H1 (cell line): ENCODE data around the gene KATNAL1. TPM values are rescaled to one million over a fixed set of nuclear protein-coding genes. Genes with fewer than 3 reads are reported as not detected.

Source experiments
- CTCF ChIA-PET: fragments of 300-600 bp; sonication (Branson Sonifier 250); formaldehyde crosslinking; loops from one replicate; lab custom pipeline; 2021; ENCODE audit not compliant: partially characterized antibody; lab: Charles Lee
- POLR2A ChIA-PET: fragments of 300-600 bp; sonication (Branson Sonifier 250); formaldehyde crosslinking; loops from one replicate; lab custom pipeline; 2021; ENCODE audit warnings: inconsistent platforms; ENCODE audit not compliant: partially characterized antibody; lab: Charles Lee
- DNase-seq, 2 experiments: peaks; one replicate each; pipeline versions ENCODE4 v3.0.0 to v3.0.0-alpha.2; 2010 to 2022; ENCODE audit warnings: low spot score in 2 of 2, low read depth in 1 of 2, mixed read lengths in 1 of 2
- FAIRE-seq: peaks from 2 replicates; lab custom pipeline; 2011; peaks lifted over from hg19 to GRCh38; lab: Jason Lieb, UNC
- H2AFZ ChIP-seq: 2 replicates; pipeline ENCODE4 v1.8.1; 2012; ENCODE audit warnings: low read length, inconsistent platforms
- H2AK5ac ChIP-seq: 2 replicates; pipeline ENCODE4 v1.6.1; 2013; ENCODE audit warnings: low read depth, low read length
- H2BK120ac ChIP-seq: replicated peaks from 2 replicates; pipeline ENCODE3; 2013; ENCODE audit warnings: low read depth, low read length, inconsistent platforms
- H2BK12ac ChIP-seq: 2 replicates; pipeline ENCODE4 v1.6.1; 2013; ENCODE audit warnings: low read depth, low read length
- H2BK15ac ChIP-seq: 2 replicates; pipeline ENCODE4 v1.6.1; 2013; ENCODE audit warnings: low read length
- H2BK20ac ChIP-seq: 2 replicates; pipeline ENCODE4 v1.6.1; 2013; ENCODE audit warnings: low read length
- H2BK5ac ChIP-seq: 2 replicates; pipeline ENCODE4 v1.6.1; 2013; ENCODE audit warnings: low read depth, low read length
- H3K14ac ChIP-seq: 2 replicates; pipeline ENCODE4 v1.6.1; 2013; ENCODE audit warnings: inconsistent platforms; ENCODE audit not compliant: insufficient read length
- H3K18ac ChIP-seq: 2 replicates; pipeline ENCODE4 v1.6.1; 2013; ENCODE audit warnings: low read length; ENCODE audit errors: extremely low read depth
- H3K23ac ChIP-seq: 2 replicates; pipeline ENCODE4 v1.6.1; 2013; ENCODE audit warnings: inconsistent platforms; ENCODE audit not compliant: insufficient read length
- H3K23me2 ChIP-seq: 2 replicates; pipeline ENCODE4 v1.6.1; 2013; ENCODE audit warnings: low read depth, low read length
- H3K27ac ChIP-seq: 2 replicates; pipeline ENCODE4 v1.6.1; 2011; ENCODE audit warnings: low read depth, low read length, inconsistent platforms
- H3K27me3 ChIP-seq, 4 experiments: replicated peaks in 1 of 4; 1 replicate in 1 of 4; 2 replicates in 3 of 4; pipeline versions ENCODE4 v1.6.1 to v1.8.1; 2011 to 2013; ENCODE audit warnings: low read length in 3 of 4, mild to moderate bottlenecking in 3 of 4, inconsistent platforms in 2 of 4, mixed read lengths in 2 of 4, moderate library complexity in 1 of 4; ENCODE audit not compliant: control insufficient read depth in 3 of 4, insufficient read depth in 3 of 4; ENCODE audit errors: extremely low read depth in 1 of 4
- H3K36me3 ChIP-seq, 4 experiments: 2 replicates each; pipeline versions ENCODE4 v1.6.1 to v1.8.1; 2011 to 2013; ENCODE audit warnings: mild to moderate bottlenecking in 4 of 4, low read length in 3 of 4, moderate library complexity in 2 of 4, control low read depth in 1 of 4, inconsistent platforms in 1 of 4; ENCODE audit not compliant: insufficient read depth in 4 of 4, control insufficient read depth in 2 of 4
- H3K4ac ChIP-seq: replicated peaks from 2 replicates; pipeline ENCODE3; 2013; ENCODE audit warnings: low read length, low read depth, mixed read lengths, inconsistent platforms; ENCODE audit not compliant: insufficient read length
- H3K4me1 ChIP-seq, 4 experiments: replicated peaks in 1 of 4; 1 replicate in 1 of 4; 2 replicates in 3 of 4; pipeline versions ENCODE4 v1.6.1 to v1.8.1; 2011 to 2013; ENCODE audit warnings: low read length in 3 of 4, inconsistent platforms in 2 of 4, mixed read lengths in 1 of 4; ENCODE audit not compliant: insufficient read depth in 4 of 4, control insufficient read depth in 3 of 4
- H3K4me2 ChIP-seq, 2 experiments: 2 replicates each; pipeline versions ENCODE4 v1.6.1 to v1.8.1; 2011 to 2013; ENCODE audit warnings: low read depth in 2 of 2, low read length in 2 of 2, control low read depth in 1 of 2, inconsistent platforms in 1 of 2, mild to moderate bottlenecking in 1 of 2; ENCODE audit not compliant: insufficient read depth in 1 of 2
- H3K4me3 ChIP-seq, 4 experiments: fragments of 200-600, 300-600 bp in 1 of 4; sonication (generic), shearing (Covaris generic), sonication (Bioruptor Twin) in 1 of 4; 2 replicates each; pipeline versions ENCODE4 v1.5.1 to v1.8.1; 2011 to 2016; ENCODE audit warnings: low read length in 4 of 4, low read depth in 3 of 4, control low read depth in 2 of 4, inconsistent platforms in 2 of 4, mild to moderate bottlenecking in 2 of 4, mixed read lengths in 1 of 4, moderate library complexity in 1 of 4; ENCODE audit not compliant: insufficient read depth in 2 of 4; ENCODE audit errors: extremely low read depth in 1 of 4
- H3K56ac ChIP-seq: replicated peaks from 2 replicates; pipeline ENCODE3; 2013; ENCODE audit warnings: low read depth, mild to moderate bottlenecking, mixed read lengths, low read length, inconsistent platforms; ENCODE audit not compliant: insufficient read length
- H3K79me1 ChIP-seq: 2 replicates; pipeline ENCODE4 v1.6.1; 2013; ENCODE audit warnings: low read depth, low read length, control low read depth
- H3K79me2 ChIP-seq, 2 experiments: 2 replicates each; pipeline versions ENCODE4 v1.6.1 to v1.8.1; 2012 to 2013; ENCODE audit warnings: low read length in 2 of 2, mild to moderate bottlenecking in 2 of 2, inconsistent platforms in 1 of 2; ENCODE audit not compliant: insufficient read depth in 2 of 2, control insufficient read depth in 1 of 2
- H3K9ac ChIP-seq, 4 experiments: replicated peaks in 1 of 4; 1 replicate in 1 of 4; 2 replicates in 3 of 4; pipeline versions ENCODE4 v1.6.1 to v1.8.1; 2011 to 2013; ENCODE audit warnings: low read depth in 3 of 4, low read length in 3 of 4, control low read depth in 2 of 4, mild to moderate bottlenecking in 2 of 4, moderate library complexity in 2 of 4, inconsistent platforms in 1 of 4; ENCODE audit errors: extremely low read depth in 1 of 4
- H3K9me3 ChIP-seq, 2 experiments: 2 replicates each; pipeline versions ENCODE4 v1.6.1 to v1.8.1; 2012 to 2013; ENCODE audit warnings: mild to moderate bottlenecking in 2 of 2, moderate library complexity in 2 of 2, control low read depth in 1 of 2, inconsistent platforms in 1 of 2, low read depth in 1 of 2, low read length in 1 of 2, mixed read lengths in 1 of 2; ENCODE audit not compliant: insufficient read depth in 2 of 2
- H4K20me1 ChIP-seq, 2 experiments: replicated peaks in 1 of 2; 2 replicates each; pipeline versions ENCODE3 to v1.8.1; 2011 to 2013; ENCODE audit warnings: inconsistent platforms in 2 of 2, low read length in 2 of 2, mild to moderate bottlenecking in 1 of 2; ENCODE audit not compliant: insufficient read depth in 2 of 2, control insufficient read depth in 1 of 2
- H4K5ac ChIP-seq: 2 replicates; pipeline ENCODE4 v1.6.1; 2013; ENCODE audit warnings: low read length, low read depth, mixed read lengths, inconsistent platforms; ENCODE audit not compliant: insufficient read length
- H4K8ac ChIP-seq: 2 replicates; pipeline ENCODE4 v1.8.0; 2013; ENCODE audit warnings: mild to moderate bottlenecking, moderate library complexity, low read length, inconsistent platforms; ENCODE audit not compliant: insufficient read depth; ENCODE audit errors: extremely low read depth
- H4K91ac ChIP-seq: replicated peaks from 2 replicates; pipeline ENCODE3; 2013; ENCODE audit warnings: low read length, mixed read lengths, inconsistent platforms; ENCODE audit not compliant: insufficient read length
- CBX8 ChIP-seq: fragments of 300-800, 300-1000 bp; sonication (generic); IDR thresholded peaks from 2 replicates; pipeline ENCODE4 v1.7.1; 2016; ENCODE audit warnings: low read depth, low read length, borderline replicate concordance
- CHD2 ChIP-seq: IDR thresholded peaks from 2 replicates; pipeline ENCODE4 v1.6.1; 2012; ENCODE audit warnings: low read length, improper control_type of control experiment
- EP300 ChIP-seq, 2 experiments: IDR thresholded peaks; 1 replicate in 1 of 2; 2 replicates in 1 of 2; pipeline ENCODE4 v1.6.1; 2011 to 2012; ENCODE audit warnings: low read depth in 2 of 2, low read length in 2 of 2, mild to moderate bottlenecking in 2 of 2, borderline replicate concordance in 1 of 2, inconsistent platforms in 1 of 2, moderate library complexity in 1 of 2
- JUND ChIP-seq: IDR thresholded peaks from 2 replicates; pipeline ENCODE4 v1.6.1; 2011; ENCODE audit warnings: mild to moderate bottlenecking, improper control_type of control experiment, low read length
- POLR2A ChIP-seq, 2 experiments: IDR thresholded peaks; 1 replicate in 1 of 2; 2 replicates in 1 of 2; pipeline ENCODE4 v1.6.1; 2011; ENCODE audit warnings: low read depth in 2 of 2, low read length in 2 of 2, mild to moderate bottlenecking in 2 of 2; ENCODE audit errors: control extremely low read depth in 1 of 2
- SAP30 ChIP-seq: fragments of 300-600 bp; sonication (generic); IDR thresholded peaks from 2 replicates; pipeline ENCODE4 v1.7.1; 2012; ENCODE audit warnings: low read length, moderate library complexity, mild to moderate bottlenecking, inconsistent platforms; ENCODE audit not compliant: insufficient read depth, insufficient replicate concordance
- SP2 ChIP-seq: IDR thresholded peaks from 2 replicates; pipeline ENCODE4 v1.6.1; 2012; ENCODE audit warnings: mild to moderate bottlenecking, low read length, inconsistent platforms
- TBP ChIP-seq: IDR thresholded peaks from 2 replicates; pipeline ENCODE4 v1.6.1; 2011; ENCODE audit warnings: low read depth, low read length, improper control_type of control experiment
- WGBS, 2 experiments: shearing (Covaris generic) in 1 of 2; methylation state at CpG; one replicate each; pipeline versions ENCODE4 v1.1.6 to v1.1.7; 2013 to 2015; ENCODE audit warnings: low lambda C conversion rate in 2 of 2, mixed read lengths in 2 of 2, inconsistent platforms in 1 of 2, low coverage in 1 of 2, missing lambda C conversion rate in 1 of 2; ENCODE audit not compliant: insufficient replicate concordance in 2 of 2, insufficient coverage in 1 of 2, insufficient read length in 1 of 2; ENCODE audit errors: extremely low coverage in 1 of 2, missing lambda C conversion rate in 1 of 2; 5-methylcytosine and 5-hydroxymethylcytosine counted together
- polyA plus RNA-seq, 7 experiments: library from polyadenylated mRNA; depleted of rRNA in 3 of 7; stranded (reverse) in 5 of 7; unstranded in 2 of 7; fragments of >200 nt in 5 of 7; fragments of 200-250 nt in 2 of 7; gene quantifications; 1 replicate in 5 of 7; 2 replicates in 1 of 7; 4 replicates in 1 of 7; pipeline versions ENCODE4 v1.2.1 to v1.2.3, GENCODE V29; 2011 to 2013; ENCODE audit warnings: missing spikeins in 2 of 7, mixed read lengths in 2 of 7
- total RNA-seq: library from RNA; stranded (reverse); fragmentation: NEBNext Ultra II Directional; extraction: Animal tissue kit (Norgen Biotek cat#: 25700); gene quantifications from 2 replicates; pipeline ENCODE4 v1.2.1, GENCODE V29; 2021
- TF ChIP-seq, protein P1 (sequence below): IDR thresholded peaks from 2 replicates; pipeline ENCODE4 v1.6.1; 2012; ENCODE audit warnings: low read length, inconsistent platforms

KATNAL1 gene
- total and polyA plus RNA-seq, 2 of the 8 experiments (the other 6 are each of a cell fraction or from before 2014, with no cell fraction given) = 4.0 to 13.2 TPM

DNA sequence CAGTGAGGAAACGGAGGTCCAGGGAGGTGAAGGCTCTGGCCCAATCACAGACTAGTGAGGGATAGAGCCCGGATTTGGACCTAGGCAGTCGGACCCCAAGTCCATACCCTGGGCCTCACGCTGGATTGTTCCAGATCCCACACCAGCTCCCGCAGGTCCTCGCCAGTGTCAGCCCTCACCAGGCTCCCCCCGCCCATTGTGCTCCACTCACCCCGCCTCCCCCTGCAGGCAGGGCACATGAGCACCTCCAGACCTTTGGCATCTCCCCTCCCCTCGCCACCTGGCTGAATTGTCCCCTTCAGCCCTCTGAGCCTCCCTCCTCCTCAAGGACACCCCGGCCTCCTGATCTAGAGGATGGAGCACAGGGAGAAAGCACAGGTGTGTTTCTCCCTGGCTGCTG lies 152.4 kb downstream of the KATNAL1 start:
- Histone ChIP-seq H3K4ac (no peak overlapping the region), H3K18ac (no peak overlapping the region), H2BK5ac (no peak overlapping the region), H2AK5ac (no peak overlapping the region), H3K4me2 (no peak overlapping the region), H3K14ac (no peak overlapping the region), H3K9me3 (no peaks in the 10 kb centered on the region), H4K91ac (no peak overlapping the region), H2BK15ac (no peak overlapping the region), H2AFZ (no peak overlapping the region), H3K27me3 (no peaks in the 10 kb centered on the region), H2BK12ac (no peak overlapping the region), H3K4me1 (peaks cover 0 to 5% (median 0%) of the 10 kb centered on the region in 4 experiments; a peak in 2 of 7 replicates), H3K79me2 (no peaks in the 10 kb centered on the region), H3K36me3 (no peaks in the 10 kb centered on the region), H2BK20ac (no peak overlapping the region), H3K23me2 (no peaks in the 10 kb centered on the region; the same call in 1 of the 2 replicates), H4K8ac (no peak overlapping the region), H4K5ac (no peak overlapping the region), H2BK120ac (no peak overlapping the region), H4K20me1 (no peaks in the 10 kb centered on the region), H3K27ac (no peak overlapping the region), H3K4me3 (no peak overlapping the region), H3K9ac (no peak overlapping the region), H3K56ac (no peak overlapping the region), H3K79me1 (no peaks in the 10 kb centered on the region), H3K23ac (no peak overlapping the region)
- 94% methylated on average over 8 of the region's 10 CpGs; no CpG with 5 or more reads in 1 of the 2 experiments for WGBS, 2 experiments
- FAIRE-seq (no peak), DNase-seq (no peak)
- TF ChIP-seq CHD2 = no peak
- TF ChIP-seq SP2 = no peak
- TF ChIP-seq CBX8 = no peak
- no peak for TF ChIP-seq TBP
- TF ChIP-seq SAP30 = no peak
- no peak for TF ChIP-seq JUND
- TF ChIP-seq POLR2A (IDR thresholded peaks at IDR 0.05; ENCODE audit: control extremely low read depth in 1 of 2, low read depth in 2 of 2, low read length in 2 of 2) = no peak
- TF ChIP-seq, protein P1, sequence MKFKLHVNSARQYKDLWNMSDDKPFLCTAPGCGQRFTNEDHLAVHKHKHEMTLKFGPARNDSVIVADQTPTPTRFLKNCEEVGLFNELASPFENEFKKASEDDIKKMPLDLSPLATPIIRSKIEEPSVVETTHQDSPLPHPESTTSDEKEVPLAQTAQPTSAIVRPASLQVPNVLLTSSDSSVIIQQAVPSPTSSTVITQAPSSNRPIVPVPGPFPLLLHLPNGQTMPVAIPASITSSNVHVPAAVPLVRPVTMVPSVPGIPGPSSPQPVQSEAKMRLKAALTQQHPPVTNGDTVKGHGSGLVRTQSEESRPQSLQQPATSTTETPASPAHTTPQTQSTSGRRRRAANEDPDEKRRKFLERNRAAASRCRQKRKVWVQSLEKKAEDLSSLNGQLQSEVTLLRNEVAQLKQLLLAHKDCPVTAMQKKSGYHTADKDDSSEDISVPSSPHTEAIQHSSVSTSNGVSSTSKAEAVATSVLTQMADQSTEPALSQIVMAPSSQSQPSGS = no peak
- TF ChIP-seq EP300 (IDR thresholded peaks at IDR 0.05; ENCODE audit: borderline replicate concordance in 1 of 2, low read depth in 2 of 2, low read length in 2 of 2) = no peak
- POLR2A ChIA-PET = no interaction called here
- CTCF ChIA-PET = interaction anchor here (2.2 kb wide), 1 partner anchor 22 kb away, joined by 8 read pairs; no protein-coding TSS in a partner anchor
